GM23248 (cell line): ENCODE data around the gene NSD1. TPM values are rescaled to one million over a fixed set of nuclear protein-coding genes. Genes with fewer than 3 reads are reported as not detected.

Source experiments
- DNase-seq: peaks from one replicate; pipeline ENCODE4 v3.0.0-alpha.2; 2015
- H2AFZ ChIP-seq: fragments of 200-600 bp; sonication (generic); 2 replicates; pipeline ENCODE4 v1.6.1; 2016; ENCODE audit warnings: antibody characterized with exemption
- H3F3A ChIP-seq: fragments of 200-600 bp; sonication (generic); 2 replicates; pipeline ENCODE4 v1.6.1; 2016; ENCODE audit warnings: mild to moderate bottlenecking, antibody characterized with exemption, mixed run types; ENCODE audit not compliant: insufficient read depth
- H3K27ac ChIP-seq: fragments of 200-600 bp; sonication (generic); 2 replicates; pipeline ENCODE4 v1.5.1; 2016; ENCODE audit warnings: mild to moderate bottlenecking
- H3K27me3 ChIP-seq: fragments of 200-600 bp; sonication (generic); replicated peaks from 2 replicates; pipeline ENCODE4 v1.6.1; 2016; ENCODE audit warnings: mild to moderate bottlenecking; ENCODE audit not compliant: insufficient read depth
- H3K36me3 ChIP-seq: fragments of 200-600 bp; sonication (generic); 2 replicates; pipeline ENCODE4 v1.6.1; 2016; ENCODE audit warnings: low read depth, mild to moderate bottlenecking
- H3K4me1 ChIP-seq: fragments of 200-600 bp; sonication (generic); 2 replicates; pipeline ENCODE4 v1.6.1; 2016; ENCODE audit warnings: mild to moderate bottlenecking; ENCODE audit not compliant: insufficient read depth
- H3K4me2 ChIP-seq: fragments of 200-600 bp; sonication (generic); one replicate; pipeline ENCODE4 v1.6.1; 2016; ENCODE audit warnings: mild to moderate bottlenecking; ENCODE audit not compliant: unreplicated experiment
- H3K4me3 ChIP-seq: fragments of 200-600 bp; sonication (generic); 2 replicates; pipeline ENCODE4 v1.5.1; 2016; ENCODE audit warnings: mild to moderate bottlenecking
- H3K79me2 ChIP-seq: fragments of 200-600 bp; sonication (generic); 2 replicates; pipeline ENCODE4 v1.6.1; 2016; ENCODE audit warnings: mild to moderate bottlenecking; ENCODE audit not compliant: insufficient read depth
- H3K9ac ChIP-seq: fragments of 200-600 bp; sonication (generic); 2 replicates; pipeline ENCODE4 v1.6.1; 2016; ENCODE audit warnings: mild to moderate bottlenecking
- H3K9me2 ChIP-seq: fragments of 200-600 bp; sonication (generic); 2 replicates; pipeline ENCODE4 v1.6.1; 2016; ENCODE audit warnings: mixed run types, mild to moderate bottlenecking, moderate library complexity; ENCODE audit not compliant: insufficient read depth
- H3K9me3 ChIP-seq: fragments of 200-600 bp; sonication (generic); one replicate; pipeline ENCODE4 v1.6.1; 2017; ENCODE audit warnings: low read depth
- H4K20me1 ChIP-seq: fragments of 200-600 bp; sonication (generic); 2 replicates; pipeline ENCODE4 v1.6.0; 2016; ENCODE audit not compliant: insufficient read depth
- EZH2 ChIP-seq: fragments of 200-600 bp; sonication (generic); IDR thresholded peaks from 2 replicates; pipeline ENCODE4 v1.6.1; 2018; ENCODE audit warnings: antibody characterized with exemption, mild to moderate bottlenecking; ENCODE audit not compliant: insufficient read depth, poor library complexity, severe bottlenecking
- EZH2phosphoT487 ChIP-seq: fragments of 200-600 bp; sonication (generic); IDR thresholded peaks from 2 replicates; pipeline ENCODE4 v1.6.1; 2018; ENCODE audit warnings: antibody characterized with exemption, moderate library complexity, mild to moderate bottlenecking, low read depth; ENCODE audit not compliant: insufficient read depth
- WGBS, 2 experiments: methylation state at CpG; one replicate each; pipeline ENCODE4 v1.1.6; 2015 to 2017; ENCODE audit warnings: low lambda C conversion rate in 2 of 2, low coverage in 1 of 2; ENCODE audit errors: missing lambda C conversion rate in 2 of 2; 5-methylcytosine and 5-hydroxymethylcytosine counted together
- in situ Hi-C: fragments of 300-500 bp; cut with MboI; formaldehyde crosslinking; loops from 2 replicates; pipeline ENCODE4 v1.15.0; 2020
- polyA plus RNA-seq: library from polyadenylated mRNA; unstranded; fragments of >200 nt; fragmentation: Nextera tagmentation; extraction: Ambion mirVana; gene quantifications from 2 replicates; pipeline ENCODE4 v1.2.1, GENCODE V29; 2016
- total RNA-seq: library from RNA; depleted of rRNA; stranded (reverse); fragments of >200 nt; shearing (Covaris generic); gene quantifications from 2 replicates; pipeline ENCODE4 v1.2.3, GENCODE V29; 2014

NSD1 gene
- total and polyA plus RNA-seq, 2 experiments from 2014 or later, result 25.9 to 31.9 TPM

DNA sequence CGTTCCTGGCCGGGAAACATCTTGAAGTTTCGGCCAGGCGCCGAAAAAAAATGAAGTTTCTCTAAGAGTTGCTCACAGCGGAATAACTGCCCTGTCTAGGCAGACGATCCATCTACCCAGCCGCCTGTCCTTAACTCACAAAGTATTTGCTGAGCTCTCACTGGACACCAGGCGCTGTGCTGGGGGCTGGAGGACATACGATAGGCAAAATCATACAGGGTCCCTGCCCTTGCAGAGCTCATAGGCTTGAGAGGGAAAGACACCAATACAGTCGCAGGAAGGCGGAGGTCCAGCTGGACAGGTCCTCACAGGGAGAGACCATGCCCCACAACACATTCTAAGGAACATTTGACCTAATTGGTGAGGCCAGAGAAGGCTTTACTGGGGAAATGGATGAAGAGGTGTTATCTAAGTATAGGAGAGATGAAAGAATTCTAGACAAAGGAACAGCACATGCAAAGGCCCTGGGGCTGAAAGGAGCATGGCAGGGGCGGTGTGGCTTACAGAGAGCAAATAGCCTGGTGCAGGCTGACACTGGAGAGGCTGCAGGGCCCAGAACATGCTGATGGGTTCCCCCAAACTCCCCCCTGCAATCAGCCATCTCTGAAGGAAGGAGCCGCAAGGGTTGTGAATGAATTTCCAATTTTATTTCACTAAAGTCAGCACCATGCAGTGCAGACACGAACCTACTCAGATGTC is 180.1 kb downstream of the NSD1 start:
- WGBS, 2 experiments, result 94 to 97% methylated on average over 15 of the region's 15 CpGs
- in situ Hi-C loops, result no loop called here
- Histone ChIP-seq H3K27ac (no peak overlapping the region), H3K4me1 (peaks cover 3% of the 10 kb centered on the region; the same call in 1 of the 2 replicates), H3K9me2 (no peaks in the 10 kb centered on the region), H3K4me3 (no peak overlapping the region), H4K20me1 (no peaks in the 10 kb centered on the region), H3K9ac (no peak overlapping the region), H3K79me2 (peaks cover 17% of the 10 kb centered on the region), H3F3A (no peaks in the 10 kb centered on the region; the same call in 1 of the 2 replicates), H3K36me3 (no peaks in the 10 kb centered on the region), H3K9me3 (no peaks in the 10 kb centered on the region), H3K27me3 (no peaks in the 10 kb centered on the region), H2AFZ (no peak overlapping the region), H3K4me2 (no peak overlapping the region)
- DNase-seq, result no peak
- no peak for TF ChIP-seq EZH2
- TF ChIP-seq EZH2phosphoT487, result no peak

DNA sequence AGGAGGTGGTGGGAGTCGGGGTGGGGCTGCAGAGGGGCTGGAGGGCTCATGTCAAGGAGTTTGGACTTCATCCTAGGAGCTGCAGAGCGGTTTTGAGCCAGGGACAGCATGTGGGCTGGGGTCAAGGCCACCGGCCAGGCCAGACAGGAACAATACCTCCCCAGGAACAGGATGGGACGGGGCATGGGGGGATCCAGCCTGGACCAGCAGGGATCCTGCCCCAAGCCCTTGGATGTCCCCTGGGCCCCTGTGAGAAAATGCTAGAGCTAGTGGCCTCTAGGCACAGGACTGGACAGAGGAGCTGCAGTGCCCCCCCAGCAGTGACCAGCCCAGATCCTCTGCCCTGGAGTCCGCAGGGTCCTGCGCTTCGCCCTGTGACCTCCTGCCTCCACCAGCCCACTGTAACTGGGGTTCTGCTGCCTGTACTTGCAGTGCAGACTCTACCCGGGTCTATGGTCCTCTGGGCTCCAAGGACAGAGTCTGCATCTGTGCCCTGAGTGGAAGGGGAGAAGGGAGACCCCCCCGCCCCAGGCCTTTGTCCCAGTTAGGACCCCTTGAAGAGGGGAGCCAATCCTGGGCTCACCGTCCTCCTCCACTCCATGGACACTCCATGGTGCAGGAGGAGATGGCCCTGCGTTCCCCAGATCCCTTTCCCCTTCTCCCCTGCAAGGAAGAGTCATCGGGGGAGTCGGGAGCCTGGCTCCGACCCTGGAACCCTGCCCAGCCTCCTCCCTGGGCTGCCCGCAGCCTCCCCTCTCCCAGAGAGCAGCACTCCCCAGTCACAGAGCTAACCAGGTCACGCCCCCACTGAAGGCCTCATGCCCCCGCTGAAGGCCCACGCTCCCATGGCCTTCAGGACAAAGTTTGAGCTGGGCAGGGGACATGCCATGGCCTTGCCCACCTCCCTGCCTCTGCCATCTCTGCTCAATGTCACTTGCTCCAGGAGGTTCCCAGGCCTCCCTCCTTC is 181.1 kb downstream of the NSD1 start:
- peaks cover 3% of the 10 kb centered on the region; the same call in 1 of the 2 replicates for H3K4me1 ChIP-seq
- H3F3A ChIP-seq, result no peaks in the 10 kb centered on the region; the same call in 1 of the 2 replicates
- no peak for TF ChIP-seq EZH2phosphoT487
- no peak for TF ChIP-seq EZH2
- peaks cover 14% of the 10 kb centered on the region for H3K79me2 ChIP-seq
- H3K4me3 ChIP-seq, result no peak overlapping the region
- WGBS, 2 experiments, result 83 to 86% methylated on average over 17 to 18 of the region's 18 CpGs
- H3K27ac ChIP-seq, result no peak overlapping the region
- no peaks in the 10 kb centered on the region for H3K9me2 ChIP-seq
- H3K27me3 ChIP-seq, result no peaks in the 10 kb centered on the region
- H3K9me3 ChIP-seq, result no peaks in the 10 kb centered on the region
- no peak overlapping the region for H2AFZ ChIP-seq
- H4K20me1 ChIP-seq, result no peaks in the 10 kb centered on the region
- no peak overlapping the region for H3K4me2 ChIP-seq
- H3K36me3 ChIP-seq, result no peaks in the 10 kb centered on the region
- DNase-seq, result no peak
- no peak overlapping the region for H3K9ac ChIP-seq
- in situ Hi-C loops, result no loop called here

DNA sequence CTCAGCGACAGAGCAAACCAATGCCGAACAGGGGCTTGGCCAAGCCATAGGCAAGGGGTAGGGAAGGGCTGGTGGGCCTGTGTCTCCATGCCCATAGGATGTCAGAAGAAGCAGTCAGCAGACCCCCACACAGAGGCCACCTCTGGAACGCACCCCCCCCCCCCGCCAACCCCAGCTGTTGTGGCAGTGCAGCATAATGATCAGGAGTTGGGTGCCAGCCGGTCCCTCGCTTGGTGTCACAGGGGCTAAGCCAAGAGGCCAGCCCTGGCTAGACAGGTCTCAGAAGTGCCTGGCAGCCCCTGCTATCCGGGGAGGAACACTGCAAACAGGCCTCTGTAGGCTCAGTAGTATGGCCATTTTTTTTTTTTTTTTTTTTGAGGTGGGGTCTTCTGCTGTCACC is 181.8 kb downstream of the NSD1 start:
- no peak overlapping the region for H3K4me3 ChIP-seq

DNA sequence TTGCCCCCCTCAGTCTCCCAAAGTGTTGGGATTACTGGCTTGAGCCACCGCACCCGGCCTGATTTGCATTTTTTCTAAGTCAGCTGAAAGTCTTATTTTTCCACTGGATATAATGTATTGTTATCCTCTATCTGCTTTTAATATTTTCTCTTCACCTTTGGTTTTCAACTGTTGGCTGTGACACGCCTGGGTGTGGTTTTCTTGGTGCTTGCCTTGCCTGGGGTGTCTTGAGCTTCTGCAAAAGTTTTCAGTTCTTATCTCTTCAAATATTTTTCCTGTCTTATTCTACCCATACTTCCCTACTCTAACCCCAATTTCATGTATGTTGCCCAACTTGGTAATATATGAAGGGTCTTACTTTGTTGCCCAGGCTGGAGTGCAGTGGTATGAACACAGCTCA is 182.4 kb downstream of the NSD1 start:
- DNase-seq, result no peak
- no peak overlapping the region for H3K4me3 ChIP-seq
- H3K4me1 ChIP-seq, result peaks cover 3% of the 10 kb centered on the region; the same call in 1 of the 2 replicates
- no peaks in the 10 kb centered on the region for H3K9me3 ChIP-seq
- peaks cover under 1% of the 10 kb centered on the region for H3K79me2 ChIP-seq
- H3K27ac ChIP-seq, result no peak overlapping the region
- H2AFZ ChIP-seq, result no peak overlapping the region
- in situ Hi-C loops, result no loop called here
- H3K4me2 ChIP-seq, result no peak overlapping the region
- no peaks in the 10 kb centered on the region; the same call in 1 of the 2 replicates for H3F3A ChIP-seq
- 96 to 97% methylated on average over 3 of the region's 3 CpGs for WGBS, 2 experiments
- H4K20me1 ChIP-seq, result no peaks in the 10 kb centered on the region
- no peaks in the 10 kb centered on the region for H3K36me3 ChIP-seq
- TF ChIP-seq EZH2 (no peak), EZH2phosphoT487 (no peak)
- H3K27me3 ChIP-seq, result no peaks in the 10 kb centered on the region
- H3K9me2 ChIP-seq, result no peaks in the 10 kb centered on the region
- no peak overlapping the region for H3K9ac ChIP-seq

More for the DNA sequence above, 181.8 kb downstream of the NSD1 start:
- Histone ChIP-seq H3K27ac (no peak overlapping the region), H3K9ac (no peak overlapping the region), H3K27me3 (no peaks in the 10 kb centered on the region), H2AFZ (no peak overlapping the region), H3K9me3 (no peaks in the 10 kb centered on the region), H3K4me1 (peaks cover 3% of the 10 kb centered on the region; the same call in 1 of the 2 replicates), H3K4me2 (no peak overlapping the region), H4K20me1 (no peaks in the 10 kb centered on the region), H3K79me2 (peaks cover 7% of the 10 kb centered on the region), H3K36me3 (no peaks in the 10 kb centered on the region), H3F3A (no peaks in the 10 kb centered on the region; the same call in 1 of the 2 replicates), H3K9me2 (no peaks in the 10 kb centered on the region)
- in situ Hi-C loops, result no loop called here
- 67 to 83% methylated on average over 4 to 7 of the region's 7 CpGs for WGBS, 2 experiments
- TF ChIP-seq EZH2phosphoT487 (no peak), EZH2 (no peak)
- DNase-seq, result no peak
